Mesendoderm (in vitro differentiated cells): ENCODE results near the gene EIF2B5.

ENCODE experiments used
- DNase-seq: peaks from one replicate; pipeline ENCODE4 v3.0.0; 2013
- H2AK5ac ChIP-seq: 2 replicates; pipeline ENCODE4 v1.6.1; 2013; ENCODE audit warnings: low read length, inconsistent platforms
- H2BK120ac ChIP-seq: 2 replicates; pipeline ENCODE4 v1.6.1; 2013; ENCODE audit warnings: low read depth, mild to moderate bottlenecking, low read length, moderate library complexity, mixed read lengths
- H2BK15ac ChIP-seq: replicated peaks from 2 replicates; pipeline ENCODE4 v1.6.1; 2013; ENCODE audit warnings: low read depth, mild to moderate bottlenecking, moderate library complexity
- H2BK5ac ChIP-seq: 2 replicates; pipeline ENCODE4 v1.6.1; 2013; ENCODE audit warnings: low read length, inconsistent platforms
- H3K18ac ChIP-seq: 2 replicates; pipeline ENCODE4 v1.6.1; 2013; ENCODE audit warnings: mild to moderate bottlenecking, low read length, mixed read lengths
- H3K23ac ChIP-seq: one replicate; pipeline ENCODE4 v1.6.1; 2013; ENCODE audit warnings: low read length
- H3K27ac ChIP-seq: 2 replicates; pipeline ENCODE4 v1.5.1; 2013; ENCODE audit warnings: low read depth, mild to moderate bottlenecking, inconsistent platforms, low read length, moderate library complexity
- H3K27me3 ChIP-seq: 2 replicates; pipeline ENCODE4 v1.6.1; 2013; ENCODE audit warnings: low read length, control low read depth, mild to moderate bottlenecking, inconsistent platforms; ENCODE audit not compliant: insufficient read depth, poor library complexity
- H3K36me3 ChIP-seq: 2 replicates; pipeline ENCODE4 v1.6.1; 2013; ENCODE audit warnings: low read length, inconsistent platforms; ENCODE audit not compliant: control insufficient read depth, insufficient read depth
- H3K4ac ChIP-seq: one replicate; pipeline ENCODE4 v1.6.1; 2013; ENCODE audit warnings: low read depth, mild to moderate bottlenecking, low read length, moderate library complexity
- H3K4me1 ChIP-seq: 2 replicates; pipeline ENCODE4 v1.6.1; 2013; ENCODE audit warnings: low read depth, low read length, inconsistent platforms; ENCODE audit not compliant: control insufficient read depth
- H3K4me2 ChIP-seq: 2 replicates; pipeline ENCODE4 v1.6.1; 2013; ENCODE audit warnings: low read length
- H3K4me3 ChIP-seq: 2 replicates; pipeline ENCODE4 v1.5.1; 2013; ENCODE audit warnings: mild to moderate bottlenecking, low read length
- H3K56ac ChIP-seq: one replicate; pipeline ENCODE4 v1.6.1; 2013; ENCODE audit warnings: low read length
- H3K79me1 ChIP-seq: 2 replicates; pipeline ENCODE4 v1.6.1; 2013; ENCODE audit warnings: low read length, inconsistent platforms
- H3K79me2 ChIP-seq: 2 replicates; pipeline ENCODE4 v1.6.1; 2013; ENCODE audit warnings: mild to moderate bottlenecking, low read length; ENCODE audit not compliant: control insufficient read depth, insufficient read depth
- H3K9ac ChIP-seq: 2 replicates; pipeline ENCODE4 v1.6.1; 2013; ENCODE audit warnings: low read length, inconsistent platforms
- H4K5ac ChIP-seq: one replicate; pipeline ENCODE4 v1.6.1; 2013; ENCODE audit warnings: low read length
- H4K8ac ChIP-seq: one replicate; pipeline ENCODE4 v1.6.1; 2013; ENCODE audit warnings: low read depth, mild to moderate bottlenecking, control low read depth, low read length, moderate library complexity
- WGBS: extraction: QIAGEN DNeasy Blood & Tissue Kit; methylation state at CpG from one replicate; pipeline ENCODE4 v1.1.7; 2013; ENCODE audit warnings: low lambda C conversion rate, missing lambda C conversion rate; ENCODE audit not compliant: insufficient coverage; ENCODE audit errors: extremely low coverage; 5-methylcytosine and 5-hydroxymethylcytosine counted together

EIF2B5 gene

DNA sequence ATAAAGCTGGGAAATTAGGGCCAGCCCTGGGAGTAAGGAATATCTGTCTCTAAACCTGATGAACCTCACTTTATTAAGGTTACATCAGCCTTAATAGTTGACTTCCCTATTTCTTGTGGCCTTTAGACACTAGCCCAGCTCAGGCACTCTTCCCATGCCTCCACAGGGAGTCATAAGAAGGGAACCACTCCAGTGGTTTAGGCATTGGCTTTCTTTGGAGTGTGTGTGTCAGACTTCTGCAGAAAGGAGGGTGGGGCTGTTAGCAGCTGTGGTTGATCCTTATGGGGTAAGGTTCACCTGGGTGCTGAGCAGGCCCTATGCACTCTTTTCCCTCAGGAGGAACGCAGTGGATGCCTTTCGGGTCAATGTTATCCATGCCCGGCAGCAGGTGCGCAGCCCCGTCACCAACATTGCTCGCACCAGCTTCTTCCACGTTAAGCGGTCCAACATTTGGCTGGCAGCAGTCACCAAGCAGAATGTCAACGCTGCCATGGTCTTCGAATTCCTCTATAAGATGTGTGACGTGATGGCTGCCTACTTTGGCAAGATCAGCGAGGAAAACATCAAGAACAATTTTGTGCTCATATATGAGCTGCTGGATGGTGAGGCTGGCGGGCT lies 43.5 kb downstream of the EIF2B5 start:
- H2BK15ac ChIP-seq, result no peak overlapping the region
- no peak overlapping the region for H2AK5ac ChIP-seq
- peaks cover 31% of the 10 kb centered on the region for H3K36me3 ChIP-seq
- H3K4me3 ChIP-seq, result no peak overlapping the region
- no peak overlapping the region for H2BK5ac ChIP-seq
- no peak overlapping the region for H3K27ac ChIP-seq
- H3K56ac ChIP-seq, result no peak overlapping the region
- H3K23ac ChIP-seq, result no peak overlapping the region
- no peak overlapping the region for H3K4ac ChIP-seq
- no peak overlapping the region for H2BK120ac ChIP-seq
- no peak for DNase-seq
- no peak overlapping the region for H4K8ac ChIP-seq
- peaks cover 26% of the 10 kb centered on the region for H3K79me1 ChIP-seq
- H3K9ac ChIP-seq, result no peak overlapping the region
- peaks cover 32% of the 10 kb centered on the region for H3K79me2 ChIP-seq
- no peak overlapping the region for H3K18ac ChIP-seq
- H4K5ac ChIP-seq, result no peak overlapping the region
- no CpG with 5 or more reads among the region's 13 CpGs for WGBS
- H3K27me3 ChIP-seq, result no peaks in the 10 kb centered on the region
- no peak overlapping the region for H3K4me2 ChIP-seq
- H3K4me1 ChIP-seq, result peaks cover 9% of the 10 kb centered on the region

GRCh38 chr3:184180165-184180564 lies 45.0 kb downstream of the EIF2B5 start:
- Histone ChIP-seq H3K79me2 (peaks cover 27% of the 10 kb centered on the region), H4K5ac (no peak overlapping the region), H4K8ac (no peak overlapping the region), H3K27me3 (no peaks in the 10 kb centered on the region), H3K9ac (no peak overlapping the region), H3K4ac (no peak overlapping the region), H3K18ac (no peak overlapping the region), H2BK120ac (no peak overlapping the region), H3K4me1 (peaks cover 12% of the 10 kb centered on the region), H3K79me1 (peaks cover 26% of the 10 kb centered on the region), H3K23ac (no peak overlapping the region), H2BK15ac (no peak overlapping the region), H3K56ac (no peak overlapping the region), H3K36me3 (peaks cover 32% of the 10 kb centered on the region), H3K27ac (no peak overlapping the region), H2BK5ac (no peak overlapping the region), H3K4me3 (no peak overlapping the region), H2AK5ac (no peak overlapping the region), H3K4me2 (no peak overlapping the region)
- no peak for DNase-seq
- no CpG with 5 or more reads among the region's 6 CpGs for WGBS

DNA sequence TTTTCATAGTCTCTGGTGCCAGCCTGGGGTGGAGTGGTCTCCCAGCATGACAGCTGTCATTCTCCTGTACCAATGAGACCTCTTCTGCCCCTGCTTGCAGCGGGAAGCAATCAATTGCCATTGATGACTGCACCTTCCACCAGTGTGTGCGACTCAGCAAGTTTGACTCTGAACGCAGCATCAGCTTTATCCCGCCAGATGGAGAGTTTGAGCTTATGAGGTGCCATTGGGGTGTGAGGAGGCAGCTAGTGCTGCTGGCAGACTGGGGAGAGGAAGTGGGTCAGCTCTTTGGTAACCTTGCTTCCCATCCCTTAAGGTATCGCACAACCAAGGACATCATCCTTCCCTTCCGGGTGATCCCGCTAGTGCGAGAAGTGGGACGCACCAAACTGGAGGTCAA lies 46.4 kb downstream of the EIF2B5 start:
- Histone ChIP-seq H3K4ac (no peak overlapping the region), H3K9ac (no peak overlapping the region), H3K4me1 (peaks cover 14% of the 10 kb centered on the region), H4K5ac (no peak overlapping the region), H3K18ac (no peak overlapping the region), H3K79me1 (peaks cover 28% of the 10 kb centered on the region), H4K8ac (no peak overlapping the region), H3K27ac (no peak overlapping the region), H3K23ac (no peak overlapping the region), H3K56ac (no peak overlapping the region), H3K4me2 (no peak overlapping the region), H3K79me2 (peaks cover 26% of the 10 kb centered on the region), H3K27me3 (no peaks in the 10 kb centered on the region), H3K4me3 (no peak overlapping the region), H2BK120ac (no peak overlapping the region), H2AK5ac (no peak overlapping the region), H2BK5ac (no peak overlapping the region), H3K36me3 (peaks cover 32% of the 10 kb centered on the region), H2BK15ac (no peak overlapping the region)
- no CpG with 5 or more reads among the region's 9 CpGs for WGBS
- DNase-seq, result no peak

GRCh38 chr3:184183679-184184078 lies 48.5 kb downstream of the EIF2B5 start:
- no peak for DNase-seq
- H3K56ac ChIP-seq, result no peak overlapping the region
- WGBS, result no CpG with 5 or more reads among the region's 5 CpGs

GRCh38 chr3:184184546-184185230 lies 49.5 kb downstream of the EIF2B5 start:
- Histone ChIP-seq H3K4me1 (peaks cover 4% of the 10 kb centered on the region), H2BK15ac (no peak overlapping the region), H3K4me2 (no peak overlapping the region), H3K18ac (no peak overlapping the region), H4K5ac (peak overlapping the region; percentile 5), H3K79me2 (peaks cover 20% of the 10 kb centered on the region), H3K4me3 (no peak overlapping the region), H3K27me3 (no peaks in the 10 kb centered on the region), H3K79me1 (peaks cover 19% of the 10 kb centered on the region), H3K56ac (peak overlapping the region; percentile 83), H2AK5ac (no peak overlapping the region), H3K23ac (no peak overlapping the region), H3K4ac (no peak overlapping the region), H3K36me3 (peaks cover 21% of the 10 kb centered on the region), H4K8ac (no peak overlapping the region), H2BK5ac (no peak overlapping the region), H2BK120ac (no peak overlapping the region), H3K27ac (peak overlapping the region; percentile 95), H3K9ac (peak overlapping the region; percentile 80)
- no CpG with 5 or more reads among the region's 18 CpGs for WGBS
- DNase-seq, result no peak

More at GRCh38 chr3:184183679-184184078, 48.5 kb downstream of the EIF2B5 start:
- no peak overlapping the region for H2AK5ac ChIP-seq
- H4K8ac ChIP-seq, result no peak overlapping the region
- H2BK120ac ChIP-seq, result no peak overlapping the region
- no peak overlapping the region for H2BK5ac ChIP-seq
- peaks cover 25% of the 10 kb centered on the region for H3K79me2 ChIP-seq
- H3K79me1 ChIP-seq, result peaks cover 23% of the 10 kb centered on the region
- peak overlapping the region; percentile 8 for H3K27ac ChIP-seq
- no peak overlapping the region for H4K5ac ChIP-seq
- H3K36me3 ChIP-seq, result peaks cover 28% of the 10 kb centered on the region
- no peak overlapping the region for H3K4me2 ChIP-seq
- H2BK15ac ChIP-seq, result no peak overlapping the region
- H3K9ac ChIP-seq, result no peak overlapping the region
- H3K27me3 ChIP-seq, result no peaks in the 10 kb centered on the region
- no peak overlapping the region for H3K4me3 ChIP-seq
- no peak overlapping the region for H3K4ac ChIP-seq
- peaks cover 4% of the 10 kb centered on the region for H3K4me1 ChIP-seq
- no peak overlapping the region for H3K23ac ChIP-seq
- H3K18ac ChIP-seq, result no peak overlapping the region
